Adrenal gland (tissue), 5 donors: ENCODE measurements around the gene UGT2B17.

Experiments used
- CTCF ChIP-seq, 6 experiments: fragments of 450-650 bp in 4 of 6; fragments of 200-600 bp in 2 of 6; sonication (generic) in 1 of 6; IDR thresholded peaks; 1 replicate in 5 of 6; 2 replicates in 1 of 6; pipeline versions ENCODE4 v1.5.1 to v1.8.0; 2016 to 2021; ENCODE audit warnings: antibody characterized with exemption in 6 of 6, mild to moderate bottlenecking in 2 of 6, moderate library complexity in 1 of 6
- POLR2A ChIP-seq, 2 donors: fragments of 450-650 bp; IDR thresholded peaks; one replicate each; pipeline ENCODE4 v1.6.1; 2017; ENCODE audit warnings: antibody characterized with exemption in 2 of 2, mild to moderate bottlenecking in 2 of 2, moderate library complexity in 1 of 2
- donor health status: DM: no; HTN: no; CAD: no.

- TF ChIP-seq CTCF (IDR thresholded peaks at IDR 0.05) = no peak
- TF ChIP-seq POLR2A (IDR thresholded peaks at IDR 0.05) = no peak
These were observed 23.0 kb upstream of the UGT2B17 start for GRCh38 chr4:68599150-68599549.
